NCI-H2029 (cell line): Measurements from ENCODE around the gene B3GNT2.
"Not testable (repeated sequence)": the region's sequence is repeated elsewhere in the genome, so short reads cannot be mapped to it uniquely, and the experiment has no call there.

Experiments
- DNase-seq: peaks from one replicate; lab custom pipeline; 2025; lab: John Stamatoyannopoulos, UW

B3GNT2 gene, protein sequence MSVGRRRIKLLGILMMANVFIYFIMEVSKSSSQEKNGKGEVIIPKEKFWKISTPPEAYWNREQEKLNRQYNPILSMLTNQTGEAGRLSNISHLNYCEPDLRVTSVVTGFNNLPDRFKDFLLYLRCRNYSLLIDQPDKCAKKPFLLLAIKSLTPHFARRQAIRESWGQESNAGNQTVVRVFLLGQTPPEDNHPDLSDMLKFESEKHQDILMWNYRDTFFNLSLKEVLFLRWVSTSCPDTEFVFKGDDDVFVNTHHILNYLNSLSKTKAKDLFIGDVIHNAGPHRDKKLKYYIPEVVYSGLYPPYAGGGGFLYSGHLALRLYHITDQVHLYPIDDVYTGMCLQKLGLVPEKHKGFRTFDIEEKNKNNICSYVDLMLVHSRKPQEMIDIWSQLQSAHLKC

DNA sequence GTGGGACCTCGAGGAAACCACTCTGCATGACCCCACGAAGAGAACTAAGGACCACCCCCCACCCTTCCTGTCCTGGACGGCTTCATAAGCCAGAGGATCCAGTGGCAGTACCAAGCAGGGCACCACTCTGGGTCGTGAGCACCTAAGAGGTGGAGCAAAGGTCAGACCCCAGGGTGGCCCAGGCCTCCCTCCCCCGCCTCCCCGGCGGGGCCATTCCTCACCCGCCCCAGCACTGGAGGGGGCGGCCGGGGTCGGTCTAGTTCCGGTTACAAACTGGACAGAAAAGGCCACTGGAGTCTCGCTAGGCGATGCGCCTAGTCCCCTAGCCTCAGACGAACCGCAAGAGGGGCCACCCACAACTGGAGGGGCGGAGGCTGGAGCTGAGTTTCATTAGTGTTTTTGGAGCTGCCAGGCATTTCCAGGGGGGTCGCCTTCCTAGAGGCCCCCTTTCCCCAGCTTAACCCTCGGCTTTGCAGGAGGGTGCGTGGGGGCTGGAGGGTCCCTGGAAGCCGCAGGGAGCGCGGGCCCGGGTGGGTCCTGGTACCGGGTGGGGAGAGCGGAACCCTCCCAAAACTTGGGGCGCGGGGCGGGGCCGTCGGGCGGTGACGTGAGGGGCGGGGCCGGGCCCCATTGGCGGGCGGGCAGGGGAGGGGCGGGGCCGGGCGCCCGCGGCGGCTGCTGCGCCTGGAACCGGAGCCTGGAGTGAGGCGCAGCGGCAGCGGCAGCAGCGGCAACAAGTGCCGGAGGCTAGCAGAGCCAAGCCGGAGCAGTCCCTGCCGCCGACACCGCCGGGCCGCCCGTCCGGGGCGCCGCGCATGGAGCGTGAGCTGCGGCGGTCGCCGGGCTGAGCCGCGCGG is at the start of gene B3GNT2:
TSS of gene B3GNT2 (plus strand) at position 695 of the 857 bp plus-strand sequence. CDS start 26,106 bp downstream, outside the sequence.
- DNase-seq, result peak; percentile 24

DNA sequence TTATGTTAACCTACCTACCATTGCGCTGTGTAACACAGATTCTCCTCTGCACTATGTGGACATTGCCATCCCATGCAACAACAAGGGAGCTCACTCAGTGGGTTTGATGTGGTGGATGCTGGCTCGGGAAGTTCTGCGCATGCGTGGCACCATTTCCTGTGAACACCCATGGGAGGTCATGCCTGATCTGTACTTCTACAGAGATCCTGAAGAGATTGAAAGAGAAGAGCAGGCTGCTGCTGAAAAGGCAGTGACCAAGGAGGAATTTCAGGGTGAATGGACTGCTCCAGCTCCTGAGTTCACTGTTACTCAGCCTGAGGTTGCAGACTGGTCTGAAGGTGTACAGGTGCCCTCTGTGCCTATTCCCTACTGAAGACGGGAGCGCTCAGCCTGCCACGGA is 49.1 kb upstream of the B3GNT2 start:
- DNase-seq, result not testable (repeated sequence)

DNA sequence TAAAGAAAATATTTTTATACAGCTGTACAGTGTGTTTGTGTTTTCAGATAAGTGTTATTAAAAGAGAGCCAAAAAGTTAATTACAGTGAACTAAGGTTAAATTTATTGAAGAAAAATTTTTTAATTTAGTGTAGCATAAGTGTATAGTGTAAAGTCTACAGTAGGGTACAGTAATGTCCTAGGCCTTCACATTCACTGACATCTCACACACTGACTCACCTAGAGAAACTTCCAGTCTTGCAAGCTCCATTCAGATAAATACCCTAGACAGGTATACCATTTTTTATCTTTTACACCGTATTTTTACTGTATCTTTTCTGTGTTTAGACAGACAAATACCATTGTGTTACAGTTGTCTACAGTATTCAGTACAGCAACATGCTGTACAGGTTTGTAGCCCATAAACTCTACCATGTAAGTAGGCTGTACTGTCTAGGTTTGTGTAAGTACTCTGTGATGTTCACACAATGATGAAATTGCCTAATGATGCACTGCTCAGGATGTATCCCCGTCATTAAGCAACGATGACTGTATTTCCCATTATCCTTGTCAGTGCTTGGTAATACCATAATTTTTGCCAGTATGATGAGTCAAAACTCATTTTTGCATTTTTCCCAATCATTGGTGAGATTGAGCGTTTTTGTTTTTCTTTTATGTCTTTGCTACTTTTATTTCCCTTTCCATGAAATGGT is 48.2 kb upstream of the B3GNT2 start:
- DNase-seq, result no peak

DNA sequence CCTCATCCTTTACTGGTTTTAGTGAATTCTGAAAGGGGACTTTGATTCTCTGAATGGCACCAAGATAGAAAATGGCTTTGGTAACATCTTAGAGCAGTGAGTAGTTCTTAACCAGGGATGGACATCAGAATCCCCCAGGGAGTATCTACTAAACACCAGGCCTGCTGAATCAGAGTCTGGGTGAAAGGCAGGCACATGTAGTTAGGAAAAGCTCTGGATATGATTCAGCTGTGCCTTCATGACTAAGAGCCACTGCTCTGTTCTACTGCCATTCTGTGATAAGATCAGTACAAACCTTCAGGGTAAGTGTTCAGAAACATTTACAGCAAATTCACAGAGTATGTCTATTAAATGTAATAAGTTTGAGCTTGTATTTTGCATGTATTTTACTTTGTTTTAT is 46.2 kb upstream of the B3GNT2 start:
- no peak for DNase-seq

DNA sequence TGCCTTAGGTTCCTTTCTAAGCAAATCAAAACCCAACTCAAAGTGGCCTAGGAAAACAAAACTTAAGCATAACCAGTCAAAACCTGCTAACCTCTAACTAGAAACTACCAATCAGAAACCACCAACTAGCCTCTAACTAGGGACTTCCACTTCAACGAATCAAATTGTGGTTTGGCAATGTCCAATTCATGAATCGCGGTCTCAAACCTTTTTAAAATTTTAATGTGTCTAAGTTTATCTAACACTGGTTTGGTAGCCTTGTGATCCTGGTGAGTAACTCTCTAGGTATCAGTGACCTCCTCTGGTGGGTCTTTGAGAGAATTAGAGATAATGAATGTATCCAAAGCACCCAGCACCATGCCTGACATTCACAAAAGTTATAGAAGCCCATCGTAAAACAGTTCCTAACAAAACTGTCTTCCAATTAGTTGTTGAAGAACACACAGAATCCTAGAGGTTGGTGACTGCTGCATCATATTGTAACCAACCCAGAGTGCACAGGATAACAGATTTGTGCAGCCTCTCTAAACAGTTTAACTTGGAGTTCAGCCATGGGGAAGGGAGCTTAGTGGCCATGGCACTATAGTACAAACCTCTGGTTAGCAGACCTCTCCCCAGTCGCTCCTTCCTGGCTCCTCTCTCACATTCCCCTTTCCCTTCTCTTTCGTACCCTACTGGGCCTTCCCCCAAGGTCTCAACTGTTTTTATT is 45.2 kb upstream of the B3GNT2 start:
- DNase-seq, result no peak

DNA sequence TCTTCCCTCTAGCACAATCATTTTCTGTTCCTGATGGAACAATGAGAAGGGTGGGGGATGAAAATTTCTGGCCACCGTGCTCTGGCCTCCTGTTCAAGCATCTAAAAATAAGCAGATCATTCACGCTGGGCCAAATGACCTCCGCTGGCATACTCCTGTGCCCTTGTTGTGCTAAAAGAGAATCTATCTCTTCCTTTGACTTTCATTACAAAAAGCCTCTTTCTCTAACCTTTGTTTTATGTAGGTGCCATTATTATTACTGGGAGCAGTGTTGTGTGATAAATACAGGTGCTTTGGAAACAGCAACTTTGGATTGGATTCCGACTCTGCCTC is 44.6 kb upstream of the B3GNT2 start:
- no peak for DNase-seq

DNA sequence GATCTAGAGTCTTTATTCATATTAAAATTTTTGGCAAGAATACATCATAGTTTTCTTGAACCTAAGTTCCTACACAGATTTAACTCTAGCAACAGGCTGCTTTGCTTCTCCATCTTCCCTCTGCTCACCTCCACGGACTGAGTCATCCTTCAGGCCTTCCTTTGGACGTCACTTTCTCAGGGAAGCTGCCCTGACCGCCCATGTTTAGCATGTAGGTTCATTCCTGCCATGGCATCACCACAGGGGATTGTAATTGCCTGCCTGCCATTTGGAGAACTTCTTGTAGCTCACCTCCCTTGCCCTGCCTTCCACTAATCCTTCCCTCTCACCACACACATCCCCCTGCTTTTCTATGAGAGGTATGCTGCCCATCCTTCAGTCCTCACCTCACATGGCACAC is 43.9 kb upstream of the B3GNT2 start:
- DNase-seq, result no peak

DNA sequence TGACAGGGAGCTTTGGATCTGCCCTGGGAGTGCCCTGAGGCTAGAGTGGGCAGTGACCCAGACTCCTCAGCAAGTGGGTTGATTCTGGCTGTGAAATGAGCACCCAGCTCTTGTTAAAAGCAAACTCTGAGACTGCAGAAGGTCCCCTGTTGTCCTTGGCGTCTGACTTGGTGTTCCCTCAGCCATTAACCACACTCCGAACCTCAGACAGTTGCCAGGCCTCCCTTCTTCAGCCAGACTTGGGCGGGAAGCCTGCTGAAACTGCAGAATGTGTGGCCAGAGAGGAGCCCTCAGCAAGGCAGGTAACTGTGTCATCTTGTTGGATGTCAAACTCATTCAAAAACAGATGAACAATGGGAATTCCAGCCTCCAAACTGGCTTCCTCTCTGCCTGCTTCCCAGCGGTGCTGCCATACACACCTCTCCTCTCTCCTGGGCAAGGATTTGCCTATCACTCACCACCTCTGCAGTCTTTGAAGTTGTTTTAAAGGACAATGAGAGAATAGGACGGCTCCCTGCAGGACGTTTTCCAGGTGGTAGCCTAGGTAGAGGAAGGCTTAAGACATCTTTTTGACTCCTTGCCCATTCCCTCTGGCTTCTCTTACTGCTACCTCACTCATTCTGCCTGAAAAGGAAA is 38.9 kb upstream of the B3GNT2 start:
- no peak for DNase-seq

DNA sequence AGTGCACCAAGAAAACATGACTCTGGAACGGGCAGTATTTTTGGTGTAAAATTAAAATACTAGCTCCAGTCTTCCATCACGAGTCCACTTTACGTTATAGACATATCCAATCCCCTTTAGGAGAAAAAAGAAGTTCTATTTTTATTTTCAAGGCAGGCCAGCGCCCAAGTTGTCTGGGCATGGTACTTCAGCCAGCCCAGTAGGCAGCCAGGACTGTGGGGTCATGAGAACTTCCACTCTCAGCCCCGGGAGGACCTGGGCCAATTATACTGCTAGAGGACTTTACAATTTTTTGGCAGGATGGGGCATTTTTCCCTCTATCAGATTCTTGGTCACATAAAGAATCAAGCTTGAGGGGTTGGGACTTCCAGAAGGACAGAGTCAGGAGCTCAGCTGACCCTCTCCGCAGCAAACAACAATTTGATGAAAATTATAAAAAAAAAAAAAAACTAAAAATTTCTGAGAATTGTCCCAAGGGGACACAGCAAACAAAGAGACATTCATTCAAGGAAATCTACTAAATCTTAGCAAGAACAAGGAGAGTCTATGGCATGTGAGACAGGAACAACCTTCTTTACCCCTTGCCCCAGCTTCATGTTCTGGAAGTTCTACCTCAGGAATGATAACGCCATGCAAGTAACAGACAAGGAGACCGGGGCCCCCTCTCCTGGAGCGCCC is 37.3 kb upstream of the B3GNT2 start:
- DNase-seq, result no peak

DNA sequence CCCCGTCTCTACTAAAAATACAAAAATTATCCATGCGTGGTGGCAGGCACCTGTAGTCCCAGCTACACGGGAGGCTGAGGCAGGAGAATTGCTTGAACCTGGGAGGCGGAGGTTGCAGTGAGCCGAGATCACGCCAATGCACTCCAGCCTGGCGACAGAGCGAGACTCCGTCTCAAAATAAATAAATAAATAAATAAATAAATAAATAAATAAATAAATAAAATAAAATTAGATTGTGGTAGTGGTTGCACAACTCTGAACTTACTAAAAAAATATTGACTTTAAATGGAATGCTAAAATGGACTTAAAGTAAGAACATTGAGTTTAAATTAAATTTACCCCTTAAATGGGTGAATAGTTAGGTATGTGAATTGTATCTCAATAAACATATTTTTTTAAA is 35.2 kb upstream of the B3GNT2 start:
- DNase-seq, result not testable (repeated sequence)

DNA sequence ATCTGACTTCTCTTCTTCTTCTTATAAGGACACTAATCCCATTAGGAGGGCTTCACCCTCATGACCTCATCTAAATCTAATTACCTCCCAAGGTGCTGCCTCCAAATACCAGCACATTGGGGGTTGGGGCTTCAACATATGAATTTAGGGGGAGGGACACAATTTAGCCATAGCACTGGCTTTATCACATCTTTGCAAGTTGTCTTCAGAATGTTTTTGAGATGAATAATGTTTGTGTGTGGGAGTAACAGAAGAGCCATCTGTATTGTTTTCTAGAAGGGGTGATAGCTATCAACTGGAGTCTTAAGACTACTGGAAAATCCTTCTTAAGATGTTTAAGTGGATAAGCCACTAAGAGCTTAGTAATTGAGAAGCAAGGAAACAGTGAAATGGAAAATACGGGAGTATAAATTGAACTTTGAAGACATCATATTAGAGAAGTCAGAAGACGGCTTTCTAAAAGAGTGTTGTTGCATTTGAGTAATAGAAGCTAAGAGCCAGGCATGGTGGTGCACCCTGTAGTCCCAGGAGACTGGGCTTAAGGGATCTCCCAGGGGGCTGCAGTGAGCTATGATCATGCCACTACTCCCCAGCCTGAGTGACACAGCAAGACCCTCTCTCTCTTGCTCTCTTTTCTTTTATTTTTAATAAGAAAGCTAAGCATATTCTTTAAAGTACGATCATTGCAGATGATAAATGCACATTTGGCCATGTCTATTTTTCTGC is 32.6 kb upstream of the B3GNT2 start:
- DNase-seq, result no peak

DNA sequence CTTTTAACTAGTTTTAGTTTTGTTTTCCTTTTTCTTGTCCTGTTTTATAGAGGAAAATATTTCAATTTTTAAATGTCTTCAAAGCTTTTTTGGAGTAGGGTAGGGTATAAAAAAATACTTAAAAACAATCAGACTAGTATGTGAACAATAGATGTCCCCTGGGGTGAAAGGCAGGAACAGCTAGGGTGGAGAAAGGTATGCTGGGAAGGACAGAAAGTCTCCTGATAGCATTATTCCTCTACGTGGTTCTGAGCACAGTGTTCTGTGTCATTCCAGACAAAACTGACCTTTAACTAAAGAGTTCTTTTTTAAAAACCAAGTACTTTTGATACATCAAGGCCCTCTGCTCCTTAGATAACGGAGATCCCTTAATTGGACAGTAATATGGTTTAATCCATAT is 32.1 kb upstream of the B3GNT2 start:
- DNase-seq, result no peak

DNA sequence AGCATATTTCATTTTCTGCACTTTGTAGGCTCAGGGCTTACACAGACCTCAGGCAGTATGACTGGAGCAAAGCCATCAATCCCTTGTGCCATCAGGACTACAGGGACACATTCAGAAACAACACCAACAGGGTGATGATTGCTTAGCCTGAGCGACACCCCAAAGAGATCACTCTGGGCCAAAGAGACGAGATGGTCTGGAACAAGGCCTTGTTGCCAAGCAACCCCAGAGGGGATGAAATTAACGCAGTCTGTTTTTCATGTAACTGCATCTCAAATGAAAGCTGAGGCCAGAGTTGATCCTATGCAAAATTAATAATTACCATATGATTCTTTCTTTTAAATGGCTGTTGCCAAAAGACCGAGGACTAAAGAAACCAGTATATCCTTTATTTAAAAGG is 20.2 kb upstream of the B3GNT2 start:
- no peak for DNase-seq

DNA sequence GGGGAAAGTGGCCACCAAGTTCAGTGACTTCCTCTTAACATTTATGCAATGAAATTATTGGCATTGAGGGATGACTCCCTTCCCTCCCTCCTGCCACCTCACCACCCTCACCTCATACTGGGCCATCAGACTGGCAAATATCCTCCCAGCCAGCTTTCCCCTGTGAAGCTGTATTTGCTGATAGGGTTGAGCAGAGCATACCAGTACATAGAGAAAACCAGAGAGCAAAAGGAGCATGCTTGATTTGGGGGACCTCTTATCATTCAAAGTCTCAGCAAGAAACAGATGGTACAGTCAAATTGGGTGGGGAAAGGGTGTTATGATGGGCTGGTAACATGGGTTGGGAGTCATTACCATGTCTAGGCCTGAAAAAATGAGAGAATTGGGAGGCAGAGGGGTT is 19.1 kb upstream of the B3GNT2 start:
- no peak for DNase-seq

DNA sequence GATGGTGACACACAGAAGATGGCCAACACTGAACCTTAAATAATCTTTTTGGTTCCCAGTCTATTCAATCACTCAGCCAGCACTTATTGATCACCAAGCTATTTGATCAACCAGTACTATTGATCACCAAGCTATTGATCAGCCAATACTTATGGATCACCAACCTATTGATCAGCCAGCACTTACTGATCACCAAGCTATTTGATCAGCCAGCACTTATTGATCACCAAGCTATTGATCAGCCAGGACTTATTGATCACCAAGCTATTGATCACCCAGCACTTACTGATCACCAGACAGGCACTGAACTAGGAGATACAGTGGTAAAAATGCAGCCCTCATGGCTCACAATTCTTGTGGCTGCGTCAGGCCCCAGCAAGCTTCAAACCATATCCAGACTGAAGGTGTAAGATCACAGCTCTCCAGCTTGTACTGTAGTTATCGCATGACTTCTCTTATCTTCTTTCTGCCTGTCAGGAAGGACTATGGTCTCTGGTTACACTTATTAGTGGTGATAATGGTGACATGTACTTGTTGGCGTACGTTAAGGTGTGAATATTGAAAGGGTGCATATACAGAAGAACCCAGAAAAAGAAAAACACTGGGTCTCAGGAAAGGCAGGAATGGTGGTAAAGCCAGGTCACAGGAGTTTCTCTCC is 18.4 kb upstream of the B3GNT2 start:
- no peak for DNase-seq

DNA sequence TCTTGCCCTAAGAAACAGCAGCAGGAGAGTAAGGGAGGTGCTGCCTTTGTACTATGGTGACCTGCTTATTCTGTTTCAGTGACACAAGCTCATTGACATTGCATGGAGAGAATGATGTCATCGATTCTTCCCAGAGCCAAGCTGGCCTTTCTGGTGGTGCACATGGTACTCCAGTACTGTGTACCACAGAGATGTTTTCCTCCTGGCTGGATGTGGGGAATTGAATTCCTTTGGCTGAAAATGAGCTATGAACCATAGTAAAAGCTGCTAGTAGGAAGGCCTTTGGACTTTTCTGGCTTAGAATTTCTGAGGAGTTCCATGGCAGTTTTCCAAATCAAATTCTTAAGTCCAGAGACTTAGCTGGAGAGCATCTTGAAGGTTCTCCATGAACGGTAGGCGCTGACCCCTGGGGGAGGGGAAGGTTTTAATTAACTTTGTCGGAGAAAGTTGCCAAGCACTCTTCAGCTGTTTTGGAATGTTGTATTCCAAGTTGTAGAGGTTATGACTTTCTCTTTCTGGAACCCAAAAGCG is 17.1 kb upstream of the B3GNT2 start:
- no peak for DNase-seq

DNA sequence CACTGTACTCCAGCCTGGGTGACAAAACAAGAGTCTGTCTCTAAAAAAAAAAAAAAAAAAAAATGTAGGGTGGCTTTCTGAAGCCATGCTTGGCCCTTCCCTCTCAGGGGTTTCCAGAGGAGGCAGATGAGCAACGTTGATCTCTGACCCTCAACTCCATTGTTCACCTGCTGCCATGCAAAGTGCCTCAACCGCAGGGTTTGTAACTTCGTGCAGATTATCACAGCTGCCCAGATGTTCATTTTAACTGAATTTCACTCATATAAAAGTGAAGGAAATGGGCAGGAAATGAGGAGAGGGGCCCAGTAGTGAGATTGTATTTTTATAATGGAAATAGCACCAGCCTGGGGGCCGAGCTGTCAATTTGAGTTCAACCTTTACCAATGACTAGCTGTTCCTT is 14.9 kb upstream of the B3GNT2 start:
- DNase-seq, result no peak

DNA sequence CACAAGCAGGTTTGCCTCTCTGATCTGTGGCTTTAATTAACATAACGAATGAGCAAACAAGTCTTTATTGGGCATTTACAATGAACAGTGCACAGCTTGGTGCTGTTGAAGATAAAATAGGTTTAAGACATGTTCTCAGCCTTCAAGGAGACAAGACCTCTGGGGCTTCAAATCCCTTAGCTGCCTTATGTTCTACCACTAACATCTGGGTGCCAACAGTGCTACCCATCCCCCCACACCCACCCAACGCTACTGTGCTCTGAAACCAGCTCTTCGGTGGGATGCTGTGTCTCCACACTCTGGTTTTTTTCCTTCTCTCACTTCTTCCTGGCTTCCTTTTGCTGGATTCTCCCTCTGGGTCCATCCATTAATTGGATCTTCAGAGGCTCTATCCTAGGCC is 14.1 kb upstream of the B3GNT2 start:
- no peak for DNase-seq

DNA sequence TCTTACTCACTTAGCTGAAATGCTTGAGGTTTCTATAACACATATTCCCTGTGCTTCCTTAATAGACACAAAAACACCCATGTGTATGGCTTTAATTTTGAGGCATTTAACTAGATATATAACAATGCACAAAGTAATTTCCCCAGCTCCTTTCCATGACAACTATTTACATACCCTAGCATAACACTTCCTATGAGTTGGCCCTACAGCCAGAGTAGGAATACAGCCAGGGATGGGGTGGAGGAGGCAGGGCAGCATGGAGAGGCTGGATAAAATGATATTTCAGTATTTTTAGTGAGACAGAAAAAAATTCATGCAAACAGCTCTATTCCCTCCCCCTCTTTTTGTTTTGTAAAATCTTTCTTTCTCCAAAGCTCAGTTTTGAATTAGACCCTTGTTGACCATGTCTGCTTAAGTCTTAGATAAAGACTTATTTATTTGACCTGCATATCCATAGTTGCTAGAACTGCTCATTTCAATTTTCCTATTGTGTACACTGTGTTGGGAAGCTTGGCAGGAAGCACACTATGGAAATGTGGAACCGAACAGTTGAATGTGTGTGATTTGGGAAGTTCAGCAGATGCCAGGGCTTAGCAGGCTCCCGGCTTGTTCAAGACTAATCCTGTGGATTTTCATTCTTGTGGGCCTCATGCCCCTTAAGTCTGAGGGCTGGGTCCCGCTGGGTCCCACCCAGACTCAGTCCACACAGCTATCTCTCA is 11.2 kb upstream of the B3GNT2 start:
- no peak for DNase-seq
